ENCODE results near the gene NAALADL2.

DNA sequence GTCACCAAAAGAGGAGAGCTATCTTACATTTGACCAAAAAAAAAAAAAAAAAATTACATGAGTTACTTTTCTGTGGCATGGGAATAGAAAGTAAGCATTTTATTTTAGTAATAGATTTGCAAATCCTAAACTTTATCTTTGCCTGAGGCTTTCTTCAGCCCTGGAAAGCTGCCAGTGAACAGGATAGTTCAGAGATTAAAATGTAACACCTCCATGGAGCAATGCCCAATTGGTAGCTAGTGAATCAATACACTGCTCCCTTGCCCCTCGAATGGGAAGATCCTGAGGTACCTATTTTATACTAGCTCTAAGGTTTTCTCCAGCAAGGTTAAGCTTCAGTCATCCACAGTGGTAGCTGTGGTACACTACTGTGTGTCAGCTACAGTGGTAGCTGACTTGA lies 867.1 kb downstream of the NAALADL2 start:
- TF ChIP-seq, protein P1, sequence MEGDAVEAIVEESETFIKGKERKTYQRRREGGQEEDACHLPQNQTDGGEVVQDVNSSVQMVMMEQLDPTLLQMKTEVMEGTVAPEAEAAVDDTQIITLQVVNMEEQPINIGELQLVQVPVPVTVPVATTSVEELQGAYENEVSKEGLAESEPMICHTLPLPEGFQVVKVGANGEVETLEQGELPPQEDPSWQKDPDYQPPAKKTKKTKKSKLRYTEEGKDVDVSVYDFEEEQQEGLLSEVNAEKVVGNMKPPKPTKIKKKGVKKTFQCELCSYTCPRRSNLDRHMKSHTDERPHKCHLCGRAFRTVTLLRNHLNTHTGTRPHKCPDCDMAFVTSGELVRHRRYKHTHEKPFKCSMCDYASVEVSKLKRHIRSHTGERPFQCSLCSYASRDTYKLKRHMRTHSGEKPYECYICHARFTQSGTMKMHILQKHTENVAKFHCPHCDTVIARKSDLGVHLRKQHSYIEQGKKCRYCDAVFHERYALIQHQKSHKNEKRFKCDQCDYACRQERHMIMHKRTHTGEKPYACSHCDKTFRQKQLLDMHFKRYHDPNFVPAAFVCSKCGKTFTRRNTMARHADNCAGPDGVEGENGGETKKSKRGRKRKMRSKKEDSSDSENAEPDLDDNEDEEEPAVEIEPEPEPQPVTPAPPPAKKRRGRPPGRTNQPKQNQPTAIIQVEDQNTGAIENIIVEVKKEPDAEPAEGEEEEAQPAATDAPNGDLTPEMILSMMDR (conservative IDR thresholded peaks at IDR 0.05) = no peak
- no peak for TF ChIP-seq ZFX (IDR thresholded peaks at IDR 0.05)
